HUDEP-2 (cell line): Measurements from ENCODE around the gene SLC26A11.
"Not testable (repeated sequence)": the region's sequence is repeated elsewhere in the genome, so short reads cannot be mapped to it uniquely, and the experiment has no call there.

Experiments used
- DNase-seq, 76 experiments: peaks; one replicate each; lab custom pipeline; 2025; ENCODE audit not compliant: unreplicated experiment in 76 of 76; lab: John Stamatoyannopoulos, UW

Gene SLC26A11

DNA sequence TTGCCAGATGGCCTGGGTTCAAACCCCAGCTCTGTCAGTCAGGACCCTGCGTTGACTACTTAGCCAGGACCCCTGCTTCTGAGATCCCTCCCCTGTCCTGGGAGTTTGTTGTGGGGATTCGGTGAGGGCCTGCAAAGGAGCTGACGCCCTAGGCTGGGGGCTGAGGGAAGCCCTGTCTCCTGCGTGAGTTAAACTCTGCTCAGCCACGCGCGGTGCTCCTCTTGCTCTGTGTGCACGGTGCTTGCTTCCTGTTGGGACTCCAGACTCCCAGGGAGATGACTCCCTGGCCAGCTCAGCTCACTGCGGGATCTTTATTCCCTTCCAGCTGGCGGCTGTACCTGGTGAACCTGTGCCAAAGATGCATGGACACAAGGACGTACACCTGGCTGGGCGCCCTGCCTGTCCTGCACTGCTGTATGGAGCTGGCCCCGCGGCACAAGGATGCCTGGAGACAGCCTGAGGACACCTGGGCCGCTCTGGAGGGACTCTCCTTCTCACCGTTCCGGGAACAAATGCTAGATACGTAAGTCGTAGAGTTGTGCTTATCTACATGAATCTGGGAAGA is 77.9 kb downstream of the SLC26A11 start:
- no peak for DNase-seq

DNA sequence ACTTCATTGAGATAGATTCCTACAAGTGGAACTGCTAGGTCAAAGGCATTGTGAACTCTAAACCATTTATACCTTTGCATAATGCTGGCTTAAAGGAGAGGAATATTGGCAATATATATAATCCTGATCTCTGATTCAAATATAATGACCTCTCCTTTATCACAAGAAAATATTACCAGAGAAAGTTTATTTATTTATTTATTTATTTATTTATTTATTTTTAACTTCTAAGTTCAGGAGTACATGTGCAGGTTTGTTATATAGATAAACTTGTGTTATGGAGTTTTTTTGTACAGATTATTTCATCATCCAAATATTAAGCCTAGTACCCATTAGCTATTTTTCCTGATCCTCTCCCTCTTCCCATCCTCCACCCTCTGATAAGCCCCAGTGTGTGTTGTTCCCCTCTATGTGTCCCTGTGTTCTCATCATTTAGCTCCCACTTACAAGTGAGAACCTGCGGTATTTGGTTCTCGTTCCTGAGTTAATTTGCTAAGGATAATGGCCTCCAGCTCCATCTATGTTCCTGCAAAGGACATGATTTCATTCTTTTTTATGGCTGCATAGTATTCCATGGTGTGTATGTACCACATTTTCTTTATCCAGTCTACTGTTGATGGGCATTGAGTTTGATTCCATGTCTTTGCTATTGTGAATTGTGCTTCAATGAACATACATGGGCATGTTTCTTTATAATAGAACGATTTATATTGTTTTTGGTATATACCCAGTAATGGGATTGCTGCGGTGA is 79.3 kb downstream of the SLC26A11 start:
- DNase-seq: not testable (repeated sequence)

DNA sequence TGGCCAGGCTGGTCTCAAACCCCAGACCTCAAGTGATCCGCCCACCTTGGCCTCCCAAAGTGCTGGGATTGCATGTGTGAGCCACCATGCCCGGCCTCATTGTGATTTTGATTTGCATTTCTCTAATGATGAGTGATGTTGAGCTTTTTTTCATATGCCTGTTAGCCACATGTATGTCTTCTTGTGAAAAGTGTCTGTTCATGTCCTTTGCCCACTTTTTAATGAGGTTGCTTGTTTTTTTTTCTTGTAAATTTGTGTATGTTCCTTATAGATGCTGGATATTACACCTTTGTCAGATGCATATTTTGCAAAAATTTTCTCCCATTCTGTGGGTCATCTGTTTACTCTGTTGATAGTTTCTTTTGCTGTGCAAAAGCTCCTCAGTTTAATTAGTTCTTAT is 80.5 kb downstream of the SLC26A11 start:
- not testable (repeated sequence) for DNase-seq
